Measurements from ENCODE around the gene TMEM120B.

The TMEM120B gene

DNA sequence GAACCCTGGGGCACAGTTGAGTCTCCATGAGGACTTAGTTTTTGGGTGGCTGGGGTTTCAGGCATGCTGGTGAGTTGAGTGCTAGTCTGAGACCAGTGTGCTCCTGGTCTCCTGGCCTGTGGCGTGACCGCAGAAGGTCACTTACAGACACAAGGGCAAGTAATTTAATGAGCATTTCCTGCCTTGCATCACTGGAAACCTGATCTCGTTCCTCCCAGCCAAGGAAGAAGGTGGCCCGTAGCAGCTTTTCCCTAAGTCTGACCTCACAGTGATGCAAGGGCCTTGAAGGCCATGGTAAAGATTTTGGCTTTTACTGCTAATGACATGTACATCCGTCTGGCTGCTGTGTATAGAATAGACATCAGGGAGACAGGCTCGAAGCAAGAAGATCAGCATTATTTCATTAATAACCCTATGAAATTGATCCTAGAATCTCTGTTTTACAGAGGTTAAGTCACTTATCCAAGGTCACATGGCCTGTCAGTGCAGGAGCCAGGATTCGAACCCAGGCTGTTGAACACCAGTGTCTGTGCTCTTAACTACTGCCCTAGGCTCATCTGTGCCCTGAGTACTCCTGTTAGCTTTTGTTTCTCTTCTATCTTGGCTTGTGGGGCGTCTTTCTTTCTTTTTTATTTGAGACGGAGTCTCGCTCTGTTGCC, 4.6 kb downstream of the TMEM120B start:
- H3K4ac ChIP-seq (ENCODE audit: low read depth in 1 of 2, low read length in 2 of 2): no peak overlapping the region
- 41% methylated on average over 10 of the region's 10 CpGs for WGBS
- H3K4me2 ChIP-seq (ENCODE audit: low read length, poor library complexity, severe bottlenecking): no peak overlapping the region
- H4K8ac ChIP-seq (ENCODE audit: low read length): peak overlapping the region; percentile 82
- H3K27ac ChIP-seq (ENCODE audit: low read length, poor library complexity, severe bottlenecking): peak overlapping the region; percentile 70
- H2BK5ac ChIP-seq (ENCODE audit: low read depth, low read length, poor library complexity, severe bottlenecking): no peak overlapping the region
- H3K9me3 ChIP-seq (ENCODE audit: control insufficient read depth, low read length): no peaks in the 10 kb centered on the region
- H3K4me3 ChIP-seq (ENCODE audit: insufficient read depth in 1 of 2, low read depth in 1 of 2, low read length in 2 of 2): no peak overlapping the region
- H2BK15ac ChIP-seq (ENCODE audit: low read depth, poor library complexity, severe bottlenecking): no peak overlapping the region
- no peak overlapping the region for H3K14ac ChIP-seq (ENCODE audit: low read length in 2 of 2)
- peaks cover 32% of the 10 kb centered on the region for H3K4me1 ChIP-seq (ENCODE audit: control insufficient read depth, insufficient read depth, low read depth, low read length)
- peaks cover 7 to 11% of the 10 kb centered on the region in 2 experiments for H3K36me3 ChIP-seq (ENCODE audit: control insufficient read depth in 1 of 2, insufficient read depth in 2 of 2, low read depth in 1 of 2, low read length in 2 of 2)
- H2AK5ac ChIP-seq (ENCODE audit: low read length, severe bottlenecking): peak overlapping the region; percentile 26
- peak; percentile 99 for DNase-seq
- H3K18ac ChIP-seq (ENCODE audit: low read depth in 1 of 2, low read length in 2 of 2): peak overlapping the region; percentile 6 to 60
- no peak overlapping the region for H2AFZ ChIP-seq (ENCODE audit: low read depth, low read length)
- H2BK12ac ChIP-seq (ENCODE audit: low read length in 2 of 2): peak overlapping the region; percentile 65 to 92
- no peak overlapping the region for H3K9ac ChIP-seq (ENCODE audit: low read length)
- H4K91ac ChIP-seq (ENCODE audit: low read length): peak overlapping the region; percentile 59
- no peak overlapping the region for H2BK120ac ChIP-seq (ENCODE audit: low read depth, low read length)
- peaks cover 40% of the 10 kb centered on the region for H3K79me1 ChIP-seq (replicated peaks; ENCODE audit: low read length, poor library complexity, severe bottlenecking)
- no peaks in the 10 kb centered on the region for H3K27me3 ChIP-seq (ENCODE audit: control insufficient read depth in 1 of 2, insufficient read depth in 1 of 2, low read length in 2 of 2)
- no peak overlapping the region for H3K23ac ChIP-seq (ENCODE audit: low read length in 2 of 2)

- no peak overlapping the region for H2BK120ac ChIP-seq (ENCODE audit: low read depth, low read length)
- no peak overlapping the region for H2BK5ac ChIP-seq (ENCODE audit: low read depth, low read length, poor library complexity, severe bottlenecking)
- peak overlapping the region; percentile 26 for H2AK5ac ChIP-seq (ENCODE audit: low read length, severe bottlenecking)
- peaks cover 27% of the 10 kb centered on the region for H3K4me1 ChIP-seq (ENCODE audit: control insufficient read depth, insufficient read depth, low read depth, low read length)
- no peak overlapping the region for H2AFZ ChIP-seq (ENCODE audit: low read depth, low read length)
- H4K91ac ChIP-seq (ENCODE audit: low read length): no peak overlapping the region
- H3K9me3 ChIP-seq (ENCODE audit: control insufficient read depth, low read length): no peaks in the 10 kb centered on the region
- H3K18ac ChIP-seq (ENCODE audit: low read depth in 1 of 2, low read length in 2 of 2): no peak overlapping the region
- H3K36me3 ChIP-seq (ENCODE audit: control insufficient read depth in 1 of 2, insufficient read depth in 2 of 2, low read depth in 1 of 2, low read length in 2 of 2): peaks cover 7 to 14% of the 10 kb centered on the region in 2 experiments
- DNase-seq: no peak
- H3K23ac ChIP-seq (ENCODE audit: low read length in 2 of 2): no peak overlapping the region
- peaks cover 36% of the 10 kb centered on the region for H3K79me1 ChIP-seq (replicated peaks; ENCODE audit: low read length, poor library complexity, severe bottlenecking)
- no peak overlapping the region for H3K4me2 ChIP-seq (ENCODE audit: low read length, poor library complexity, severe bottlenecking)
- 92% methylated on average over 3 of the region's 3 CpGs for WGBS
- no peak overlapping the region for H3K9ac ChIP-seq (ENCODE audit: low read length)
- H2BK12ac ChIP-seq (ENCODE audit: low read length in 2 of 2): peak overlapping the region; percentile 59
- H3K4ac ChIP-seq (ENCODE audit: low read depth in 1 of 2, low read length in 2 of 2): no peak overlapping the region
- H4K8ac ChIP-seq (ENCODE audit: low read length): peak overlapping the region; percentile 46
- no peaks in the 10 kb centered on the region for H3K27me3 ChIP-seq (ENCODE audit: control insufficient read depth in 1 of 2, insufficient read depth in 1 of 2, low read length in 2 of 2)
- H3K14ac ChIP-seq (ENCODE audit: low read length in 2 of 2): no peak overlapping the region
- H2BK15ac ChIP-seq (ENCODE audit: low read depth, poor library complexity, severe bottlenecking): no peak overlapping the region
- no peak overlapping the region for H3K4me3 ChIP-seq (ENCODE audit: insufficient read depth in 1 of 2, low read depth in 1 of 2, low read length in 2 of 2)
- H3K27ac ChIP-seq (ENCODE audit: low read length, poor library complexity, severe bottlenecking): no peak overlapping the region
These were observed 6.2 kb downstream of the TMEM120B start for GRCh38 chr12:121718653-121719239.

DNA sequence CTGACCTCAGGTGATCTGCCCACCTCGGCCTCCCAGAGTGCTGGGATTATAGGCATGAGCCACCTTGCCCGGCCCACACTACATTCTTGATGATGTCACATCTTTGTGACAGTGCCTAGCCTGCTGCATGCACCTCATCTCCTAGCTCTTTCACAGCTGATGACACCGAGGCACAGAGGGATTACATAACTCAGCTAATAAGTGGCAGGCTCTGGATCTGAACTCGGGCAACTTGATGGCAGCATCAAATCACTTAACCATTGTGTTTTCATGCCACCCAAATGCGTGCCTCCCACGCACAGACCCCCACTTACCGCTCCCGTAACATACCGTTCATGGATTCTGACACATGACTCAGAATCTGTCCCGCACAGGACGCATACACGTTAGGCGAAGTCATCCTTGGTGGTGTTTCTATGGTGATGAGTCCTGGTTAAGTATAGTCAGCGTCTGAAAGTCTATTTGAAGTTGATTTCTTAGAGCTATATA, 7.4 kb downstream of the TMEM120B start:
- no peak overlapping the region for H3K4ac ChIP-seq (ENCODE audit: low read depth in 1 of 2, low read length in 2 of 2)
- H2AK5ac ChIP-seq (ENCODE audit: low read length, severe bottlenecking): no peak overlapping the region
- H3K27ac ChIP-seq (ENCODE audit: low read length, poor library complexity, severe bottlenecking): peak overlapping the region; percentile 7
- peak overlapping the region; percentile 63 for H3K9ac ChIP-seq (ENCODE audit: low read length)
- H3K27me3 ChIP-seq (ENCODE audit: control insufficient read depth in 1 of 2, insufficient read depth in 1 of 2, low read length in 2 of 2): no peaks in the 10 kb centered on the region
- H3K4me3 ChIP-seq (ENCODE audit: insufficient read depth in 1 of 2, low read depth in 1 of 2, low read length in 2 of 2): no peak overlapping the region
- peak overlapping the region in 1 of 2 experiments; percentile 5 for H2BK12ac ChIP-seq (ENCODE audit: low read length in 2 of 2)
- no peak overlapping the region for H3K23ac ChIP-seq (ENCODE audit: low read length in 2 of 2)
- H3K4me1 ChIP-seq (ENCODE audit: control insufficient read depth, insufficient read depth, low read depth, low read length): peaks cover 21% of the 10 kb centered on the region
- no peak overlapping the region for H3K14ac ChIP-seq (ENCODE audit: low read length in 2 of 2)
- H3K79me1 ChIP-seq (replicated peaks; ENCODE audit: low read length, poor library complexity, severe bottlenecking): peaks cover 32% of the 10 kb centered on the region
- peak overlapping the region in 1 of 2 experiments; percentile 40 for H3K18ac ChIP-seq (ENCODE audit: low read depth in 1 of 2, low read length in 2 of 2)
- peak; percentile 96 for DNase-seq
- H2BK120ac ChIP-seq (ENCODE audit: low read depth, low read length): no peak overlapping the region
- H3K4me2 ChIP-seq (ENCODE audit: low read length, poor library complexity, severe bottlenecking): no peak overlapping the region
- H4K91ac ChIP-seq (ENCODE audit: low read length): no peak overlapping the region
- H3K9me3 ChIP-seq (ENCODE audit: control insufficient read depth, low read length): no peaks in the 10 kb centered on the region
- H2BK5ac ChIP-seq (ENCODE audit: low read depth, low read length, poor library complexity, severe bottlenecking): no peak overlapping the region
- 19% methylated on average over 14 of the region's 14 CpGs for WGBS
- peaks cover 9 to 14% of the 10 kb centered on the region in 2 experiments for H3K36me3 ChIP-seq (ENCODE audit: control insufficient read depth in 1 of 2, insufficient read depth in 2 of 2, low read depth in 1 of 2, low read length in 2 of 2)
- H4K8ac ChIP-seq (ENCODE audit: low read length): peak overlapping the region; percentile 64
- H2BK15ac ChIP-seq (ENCODE audit: low read depth, poor library complexity, severe bottlenecking): no peak overlapping the region
- no peak overlapping the region for H2AFZ ChIP-seq (ENCODE audit: low read depth, low read length)

- H3K27ac ChIP-seq (ENCODE audit: low read length, poor library complexity, severe bottlenecking): no peak overlapping the region
- H3K9ac ChIP-seq (ENCODE audit: low read length): peak overlapping the region; percentile 63
- 90% methylated on average over 4 of the region's 5 CpGs for WGBS
These were observed 8.2 kb downstream of the TMEM120B start for GRCh38 chr12:121720762-121721161.

More at GRCh38 chr12:121720762-121721161, 8.2 kb downstream of the TMEM120B start:
- Histone ChIP-seq H2BK15ac (ENCODE audit: low read depth, poor library complexity, severe bottlenecking) (peak overlapping the region; percentile 37), H3K4me1 (ENCODE audit: control insufficient read depth, insufficient read depth, low read depth, low read length) (peaks cover 21% of the 10 kb centered on the region), H3K79me1 (replicated peaks; ENCODE audit: low read length, poor library complexity, severe bottlenecking) (peaks cover 34% of the 10 kb centered on the region), H3K36me3 (ENCODE audit: control insufficient read depth in 1 of 2, insufficient read depth in 2 of 2, low read depth in 1 of 2, low read length in 2 of 2) (peaks cover 9 to 14% of the 10 kb centered on the region in 2 experiments), H2BK120ac (ENCODE audit: low read depth, low read length) (no peak overlapping the region), H3K4me3 (ENCODE audit: insufficient read depth in 1 of 2, low read depth in 1 of 2, low read length in 2 of 2) (no peak overlapping the region), H2AFZ (ENCODE audit: low read depth, low read length) (no peak overlapping the region), H3K14ac (ENCODE audit: low read length in 2 of 2) (no peak overlapping the region), H2BK12ac (ENCODE audit: low read length in 2 of 2) (no peak overlapping the region), H3K18ac (ENCODE audit: low read depth in 1 of 2, low read length in 2 of 2) (peak overlapping the region in 1 of 2 experiments; percentile 4), H3K23ac (ENCODE audit: low read length in 2 of 2) (no peak overlapping the region), H3K9me3 (ENCODE audit: control insufficient read depth, low read length) (no peaks in the 10 kb centered on the region), H2AK5ac (ENCODE audit: low read length, severe bottlenecking) (no peak overlapping the region), H3K4me2 (ENCODE audit: low read length, poor library complexity, severe bottlenecking) (no peak overlapping the region), H4K8ac (ENCODE audit: low read length) (no peak overlapping the region), H3K4ac (ENCODE audit: low read depth in 1 of 2, low read length in 2 of 2) (no peak overlapping the region), H2BK5ac (ENCODE audit: low read depth, low read length, poor library complexity, severe bottlenecking) (no peak overlapping the region), H3K27me3 (ENCODE audit: control insufficient read depth in 1 of 2, insufficient read depth in 1 of 2, low read length in 2 of 2) (no peaks in the 10 kb centered on the region), H4K91ac (ENCODE audit: low read length) (no peak overlapping the region)
- DNase-seq: peak; percentile 54

All from mesenchymal stem cell (in vitro differentiated cells and primary cell).